WTC11 (cell line): Measurements from ENCODE around the gene COL5A1.

Experiments
- ESRRA ChIP-seq: sonication (generic); formaldehyde crosslinking; IDR thresholded peaks from 2 replicates; pipeline ENCODE4 v1.8.1; 2022; ENCODE audit warnings: mild to moderate bottlenecking, missing genetic modification reagents, borderline replicate concordance
- GABPB1 ChIP-seq: sonication (generic); formaldehyde crosslinking; IDR thresholded peaks from 2 replicates; pipeline ENCODE4 v1.8.1; 2023; ENCODE audit warnings: mild to moderate bottlenecking, missing genetic modification reagents
- TF ChIP-seq, protein P1 (sequence below): fragments of 200-600 bp; IDR thresholded peaks from 2 replicates; pipeline ENCODE4 v1.8.0; 2022; ENCODE audit warnings: antibody characterized with exemption
- TF ChIP-seq, protein P2 (sequence below): sonication (generic); formaldehyde crosslinking; IDR thresholded peaks from 2 replicates; pipeline ENCODE4 v1.8.1; 2022; ENCODE audit warnings: low read depth, mild to moderate bottlenecking, moderate library complexity, missing genetic modification reagents, borderline replicate concordance

DNA sequence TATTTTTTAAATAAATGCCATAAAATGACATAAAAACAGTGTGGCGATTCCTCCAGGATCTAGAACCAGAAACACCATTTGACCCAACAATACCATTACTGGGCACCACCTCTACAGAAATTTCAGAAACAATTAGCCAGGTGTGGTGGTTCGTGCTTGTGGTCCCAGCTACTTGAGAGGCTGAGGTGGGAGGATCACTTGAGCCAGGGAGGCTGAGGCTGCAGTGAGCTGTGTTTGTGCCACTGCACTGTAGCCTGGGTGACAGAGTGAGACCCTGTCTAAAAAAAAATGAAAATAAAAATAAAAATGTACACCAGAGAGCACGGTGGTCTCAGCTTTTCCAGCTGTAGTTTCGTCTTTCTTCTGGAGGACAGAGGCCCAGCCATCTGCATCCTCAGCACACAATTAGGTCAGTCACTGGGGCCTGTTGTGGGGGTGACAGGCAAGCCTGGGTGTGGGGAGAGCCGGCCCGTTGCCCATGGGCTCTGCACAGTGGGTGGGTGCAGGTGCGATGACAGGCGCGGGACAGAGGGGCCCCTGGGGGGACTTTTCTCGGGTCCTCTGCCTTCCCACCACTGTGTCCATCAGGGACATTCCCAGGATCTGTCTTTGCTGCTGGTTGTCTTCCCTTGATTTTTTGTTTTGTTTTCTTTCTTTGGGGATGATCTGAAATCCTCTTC lies 9.8 kb downstream of the COL5A1 start:
- TF ChIP-seq GABPB1 (CRISPR knock-in tag) (no peak), ESRRA (CRISPR knock-in tag) (no peak)
- TF ChIP-seq, protein P1, sequence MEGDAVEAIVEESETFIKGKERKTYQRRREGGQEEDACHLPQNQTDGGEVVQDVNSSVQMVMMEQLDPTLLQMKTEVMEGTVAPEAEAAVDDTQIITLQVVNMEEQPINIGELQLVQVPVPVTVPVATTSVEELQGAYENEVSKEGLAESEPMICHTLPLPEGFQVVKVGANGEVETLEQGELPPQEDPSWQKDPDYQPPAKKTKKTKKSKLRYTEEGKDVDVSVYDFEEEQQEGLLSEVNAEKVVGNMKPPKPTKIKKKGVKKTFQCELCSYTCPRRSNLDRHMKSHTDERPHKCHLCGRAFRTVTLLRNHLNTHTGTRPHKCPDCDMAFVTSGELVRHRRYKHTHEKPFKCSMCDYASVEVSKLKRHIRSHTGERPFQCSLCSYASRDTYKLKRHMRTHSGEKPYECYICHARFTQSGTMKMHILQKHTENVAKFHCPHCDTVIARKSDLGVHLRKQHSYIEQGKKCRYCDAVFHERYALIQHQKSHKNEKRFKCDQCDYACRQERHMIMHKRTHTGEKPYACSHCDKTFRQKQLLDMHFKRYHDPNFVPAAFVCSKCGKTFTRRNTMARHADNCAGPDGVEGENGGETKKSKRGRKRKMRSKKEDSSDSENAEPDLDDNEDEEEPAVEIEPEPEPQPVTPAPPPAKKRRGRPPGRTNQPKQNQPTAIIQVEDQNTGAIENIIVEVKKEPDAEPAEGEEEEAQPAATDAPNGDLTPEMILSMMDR: no peak
- TF ChIP-seq, protein P2, sequence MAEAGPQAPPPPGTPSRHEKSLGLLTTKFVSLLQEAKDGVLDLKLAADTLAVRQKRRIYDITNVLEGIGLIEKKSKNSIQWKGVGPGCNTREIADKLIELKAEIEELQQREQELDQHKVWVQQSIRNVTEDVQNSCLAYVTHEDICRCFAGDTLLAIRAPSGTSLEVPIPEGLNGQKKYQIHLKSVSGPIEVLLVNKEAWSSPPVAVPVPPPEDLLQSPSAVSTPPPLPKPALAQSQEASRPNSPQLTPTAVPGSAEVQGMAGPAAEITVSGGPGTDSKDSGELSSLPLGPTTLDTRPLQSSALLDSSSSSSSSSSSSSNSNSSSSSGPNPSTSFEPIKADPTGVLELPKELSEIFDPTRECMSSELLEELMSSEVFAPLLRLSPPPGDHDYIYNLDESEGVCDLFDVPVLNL (CRISPR knock-in tag): no peak
